Neural crest cell (in vitro differentiated cells): Measurements from ENCODE around the gene CLCN5. TPM values are rescaled to one million over a fixed set of nuclear protein-coding genes. Genes with fewer than 3 reads are reported as not detected.

Source experiments
- DNase-seq: peaks from one replicate; pipeline ENCODE4 v3.0.0; 2021; ENCODE audit warnings: low read depth, mixed read lengths, low spot score
- H3K27ac Mint-ChIP-seq: one replicate; pipeline ENCODE4 v1.8.0; 2021; ENCODE audit warnings: mild to moderate bottlenecking, mixed read lengths; ENCODE audit not compliant: unreplicated experiment
- H3K27me3 Mint-ChIP-seq: 2 replicates; pipeline ENCODE4 v1.8.0; 2021; ENCODE audit warnings: low read depth, mild to moderate bottlenecking, mixed read lengths
- H3K36me3 Mint-ChIP-seq: 2 replicates; pipeline ENCODE4 v1.8.0; 2021; ENCODE audit warnings: low read depth, mild to moderate bottlenecking, mixed read lengths
- H3K4me1 Mint-ChIP-seq: 2 replicates; pipeline ENCODE4 v1.8.0; 2021; ENCODE audit warnings: mixed read lengths
- H3K4me3 Mint-ChIP-seq: one replicate; pipeline ENCODE4 v1.8.0; 2021; ENCODE audit warnings: mild to moderate bottlenecking, mixed read lengths
- H3K9me3 Mint-ChIP-seq: 2 replicates; pipeline ENCODE4 v1.8.0; 2021; ENCODE audit warnings: mixed read lengths
- total RNA-seq: library from RNA; stranded (reverse); gene quantifications from 2 replicates; pipeline ENCODE4 v1.2.1, GENCODE V29; 2021
- TF ChIP-seq, protein P1 (sequence below): fragments of 200-600 bp; sonication (generic); conservative IDR thresholded peaks from 2 replicates; pipeline ENCODE4 v1.5.0; 2021; ENCODE audit warnings: antibody characterized with exemption, mild to moderate bottlenecking

Gene CLCN5
- total RNA-seq, 1 donor from 2014 or later, result 16.7 TPM

DNA sequence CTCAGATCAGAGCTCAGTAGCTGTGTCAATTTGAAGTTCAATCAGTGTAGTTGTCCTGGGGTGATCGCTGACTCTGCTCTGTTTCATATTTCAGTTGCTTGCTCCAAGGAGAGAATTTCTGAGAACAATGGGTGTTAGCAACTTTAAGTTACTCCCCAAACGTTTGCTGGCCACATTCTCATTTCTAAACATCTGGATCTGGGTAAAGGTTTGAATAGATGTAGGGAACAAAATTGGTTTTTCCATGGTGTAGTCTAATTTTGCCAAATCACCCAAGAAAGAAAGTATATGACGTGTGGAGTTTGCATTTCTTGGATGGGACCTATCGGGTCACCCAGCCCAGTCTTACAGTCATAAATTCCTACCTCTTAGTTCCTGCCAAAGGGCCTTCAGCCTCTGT is 174.7 kb downstream of the CLCN5 start:
- no peaks in the 10 kb centered on the region for H3K4me1 Mint-ChIP-seq
- H3K27ac Mint-ChIP-seq, result no peak overlapping the region
- TF ChIP-seq, protein P1, sequence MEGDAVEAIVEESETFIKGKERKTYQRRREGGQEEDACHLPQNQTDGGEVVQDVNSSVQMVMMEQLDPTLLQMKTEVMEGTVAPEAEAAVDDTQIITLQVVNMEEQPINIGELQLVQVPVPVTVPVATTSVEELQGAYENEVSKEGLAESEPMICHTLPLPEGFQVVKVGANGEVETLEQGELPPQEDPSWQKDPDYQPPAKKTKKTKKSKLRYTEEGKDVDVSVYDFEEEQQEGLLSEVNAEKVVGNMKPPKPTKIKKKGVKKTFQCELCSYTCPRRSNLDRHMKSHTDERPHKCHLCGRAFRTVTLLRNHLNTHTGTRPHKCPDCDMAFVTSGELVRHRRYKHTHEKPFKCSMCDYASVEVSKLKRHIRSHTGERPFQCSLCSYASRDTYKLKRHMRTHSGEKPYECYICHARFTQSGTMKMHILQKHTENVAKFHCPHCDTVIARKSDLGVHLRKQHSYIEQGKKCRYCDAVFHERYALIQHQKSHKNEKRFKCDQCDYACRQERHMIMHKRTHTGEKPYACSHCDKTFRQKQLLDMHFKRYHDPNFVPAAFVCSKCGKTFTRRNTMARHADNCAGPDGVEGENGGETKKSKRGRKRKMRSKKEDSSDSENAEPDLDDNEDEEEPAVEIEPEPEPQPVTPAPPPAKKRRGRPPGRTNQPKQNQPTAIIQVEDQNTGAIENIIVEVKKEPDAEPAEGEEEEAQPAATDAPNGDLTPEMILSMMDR, result no peak
- H3K27me3 Mint-ChIP-seq, result no peaks in the 10 kb centered on the region
- H3K36me3 Mint-ChIP-seq, result no peaks in the 10 kb centered on the region
- no peak for DNase-seq
- H3K4me3 Mint-ChIP-seq, result no peak overlapping the region
- no peaks in the 10 kb centered on the region for H3K9me3 Mint-ChIP-seq

DNA sequence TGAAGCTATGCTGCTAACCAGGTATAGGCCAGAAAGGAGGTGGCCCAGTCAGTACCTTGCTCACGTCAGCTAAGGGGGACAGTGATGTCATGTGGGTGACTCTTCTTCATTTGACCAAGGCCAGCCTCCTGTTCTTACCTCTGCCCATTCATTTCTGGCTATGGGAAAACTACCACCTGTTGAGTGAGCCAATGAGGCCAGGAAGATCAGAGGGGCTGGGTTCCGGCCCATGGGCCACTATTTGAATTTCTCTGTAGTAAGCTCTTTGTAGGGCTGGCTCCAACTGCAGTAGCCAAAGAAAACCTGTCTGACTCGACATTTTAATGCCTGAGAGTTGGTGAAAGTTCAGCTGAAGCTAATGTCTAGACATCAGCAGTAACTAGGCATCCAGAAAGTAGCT is 175.8 kb downstream of the CLCN5 start:
- Mint-ChIP-seq H3K36me3 (peaks cover 3% of the 10 kb centered on the region), H3K9me3 (peaks cover 5% of the 10 kb centered on the region), H3K27me3 (no peaks in the 10 kb centered on the region), H3K4me1 (no peaks in the 10 kb centered on the region), H3K27ac (no peak overlapping the region), H3K4me3 (no peak overlapping the region)
- DNase-seq, result no peak
- TF ChIP-seq, protein P1, result no peak

DNA sequence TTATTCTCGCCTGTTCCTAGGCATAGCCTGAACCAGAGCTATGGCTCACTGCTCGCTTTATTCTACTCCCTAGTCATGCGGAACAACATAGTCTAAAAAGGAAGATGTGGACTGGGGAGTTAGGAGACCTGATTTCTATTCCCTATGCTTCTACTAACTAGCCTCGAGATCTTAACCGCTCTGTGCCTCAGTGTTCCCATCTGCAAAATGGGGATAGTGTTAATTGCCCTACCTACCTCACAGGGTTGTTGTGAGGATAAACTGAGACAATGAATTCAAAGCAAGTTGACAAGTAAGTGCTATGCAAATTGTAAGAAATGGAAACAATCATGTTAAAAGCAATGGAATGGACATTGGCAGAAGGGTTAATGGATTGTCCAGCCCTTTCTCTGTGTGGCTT is 176.4 kb downstream of the CLCN5 start:
- no peak for DNase-seq
- Mint-ChIP-seq H3K4me3 (no peak overlapping the region), H3K27ac (no peak overlapping the region), H3K4me1 (no peaks in the 10 kb centered on the region), H3K27me3 (no peaks in the 10 kb centered on the region), H3K36me3 (peaks cover 3% of the 10 kb centered on the region), H3K9me3 (peaks cover 5% of the 10 kb centered on the region)
- TF ChIP-seq, protein P1, result no peak

DNA sequence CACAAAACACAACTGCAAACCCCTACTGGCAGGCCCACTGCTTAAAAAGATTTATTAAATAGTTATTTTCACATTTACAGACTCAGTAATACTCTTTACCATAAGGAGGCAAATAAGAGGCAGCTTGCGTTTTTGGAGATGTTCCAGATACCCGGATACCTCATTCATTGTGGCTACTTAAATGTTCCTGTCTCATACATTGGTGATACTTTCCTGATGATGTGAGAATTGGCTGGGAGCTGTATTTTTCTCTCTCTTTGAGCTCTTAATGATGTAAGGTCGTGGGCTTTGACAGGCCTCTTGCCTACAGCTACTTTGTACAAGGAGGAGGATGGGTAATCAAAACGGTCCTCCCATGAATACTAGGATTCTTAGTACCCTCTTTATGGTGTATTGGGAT is 176.9 kb downstream of the CLCN5 start:
- DNase-seq, result no peak
- H3K4me3 Mint-ChIP-seq, result no peak overlapping the region
- no peaks in the 10 kb centered on the region for H3K4me1 Mint-ChIP-seq
- H3K27me3 Mint-ChIP-seq, result no peaks in the 10 kb centered on the region
- peaks cover 5% of the 10 kb centered on the region for H3K9me3 Mint-ChIP-seq
- TF ChIP-seq, protein P1, result no peak
- H3K27ac Mint-ChIP-seq, result no peak overlapping the region
- peaks cover 3% of the 10 kb centered on the region for H3K36me3 Mint-ChIP-seq

DNA sequence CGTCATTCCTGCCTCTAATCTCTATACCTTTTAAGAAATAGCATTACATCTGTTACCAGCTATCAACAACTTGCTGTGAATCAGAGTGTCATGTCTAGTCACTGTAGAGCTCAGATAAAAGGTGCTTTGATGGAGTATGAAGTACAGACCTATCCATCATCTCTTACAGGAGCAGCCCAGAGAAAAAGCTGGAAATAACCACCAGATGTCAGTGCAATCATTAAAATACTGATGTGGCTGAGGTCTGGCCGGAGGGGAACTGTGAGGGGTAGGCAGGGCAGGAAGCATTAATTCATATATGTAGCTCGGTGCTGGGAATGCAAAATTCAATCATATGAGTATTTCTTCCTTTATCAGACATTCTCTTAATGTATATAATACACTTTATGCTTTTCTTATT is 177.8 kb downstream of the CLCN5 start:
- no peak for DNase-seq
- Mint-ChIP-seq H3K27ac (no peak overlapping the region), H3K36me3 (peaks cover 3% of the 10 kb centered on the region), H3K4me3 (no peak overlapping the region), H3K27me3 (no peaks in the 10 kb centered on the region), H3K4me1 (no peaks in the 10 kb centered on the region), H3K9me3 (peaks cover 5% of the 10 kb centered on the region)
- TF ChIP-seq, protein P1, result peak; percentile 64

DNA sequence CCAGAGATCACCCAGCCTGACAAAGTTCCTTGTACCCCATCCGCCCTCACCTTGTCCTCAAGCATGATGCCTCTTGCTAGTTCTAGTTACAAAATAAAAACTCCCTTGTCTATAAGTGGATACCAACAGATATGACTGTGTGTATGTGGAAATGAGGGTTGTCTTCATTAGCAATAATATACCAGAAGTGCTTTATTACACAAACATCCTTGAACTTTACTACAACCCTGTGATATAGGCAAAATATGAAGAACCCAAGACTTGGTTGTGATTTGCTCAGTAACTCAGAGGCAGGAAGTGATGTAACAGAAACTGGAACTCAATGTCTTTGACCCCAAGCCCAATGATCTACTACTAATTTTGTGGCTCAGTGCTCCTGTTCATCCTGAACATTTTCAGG is 180.8 kb downstream of the CLCN5 start:
- H3K4me1 Mint-ChIP-seq, result no peaks in the 10 kb centered on the region
- DNase-seq, result no peak
- no peak overlapping the region for H3K4me3 Mint-ChIP-seq
- TF ChIP-seq, protein P1, result no peak
- no peak overlapping the region for H3K27ac Mint-ChIP-seq
- H3K36me3 Mint-ChIP-seq, result peaks cover 6% of the 10 kb centered on the region
- peaks cover 7% of the 10 kb centered on the region for H3K9me3 Mint-ChIP-seq
- no peaks in the 10 kb centered on the region for H3K27me3 Mint-ChIP-seq
